Upper lobe of right lung (tissue), 1 donor: ENCODE results near the gene TLN1. TPM values are rescaled to one million over a fixed set of nuclear protein-coding genes. Genes with fewer than 3 reads are reported as not detected.

Experiments
- ATAC-seq: fragments of 200-7000 bp; cut with Tn5 transposase; one replicate; pipeline ENCODE4 v1.9.1; 2020; ENCODE audit warnings: mild to moderate bottlenecking, moderate library complexity
- DNase-seq: peaks from one replicate; pipeline ENCODE4 v3.0.0-alpha.2; 2020
- H3K27ac ChIP-seq: fragments of 200-600 bp; one replicate; pipeline ENCODE4 v1.8.0; 2022
- H3K27me3 ChIP-seq: fragments of 200-600 bp; one replicate; pipeline ENCODE4 v1.8.0; 2022; ENCODE audit warnings: mild to moderate bottlenecking
- H3K36me3 ChIP-seq: fragments of 200-600 bp; one replicate; pipeline ENCODE4 v1.8.0; 2022
- H3K4me1 ChIP-seq: fragments of 200-600 bp; one replicate; pipeline ENCODE4 v1.8.0; 2022
- H3K4me3 ChIP-seq: fragments of 200-600 bp; one replicate; pipeline ENCODE4 v1.8.0; 2022; ENCODE audit warnings: mild to moderate bottlenecking
- H3K9me3 ChIP-seq: fragments of 200-600 bp; one replicate; pipeline ENCODE4 v1.8.0; 2022
- CTCF ChIP-seq: fragments of 200-600 bp; IDR thresholded peaks from one replicate; pipeline ENCODE4 v1.8.0; 2022; ENCODE audit warnings: antibody characterized with exemption
- intact Hi-C: fragments of 100-400 bp; cut with DNase I; formaldehyde crosslinking; loops from one replicate; pipeline ENCODE4 v1.11.0; 2022
- total RNA-seq: library from RNA; stranded (reverse); fragmentation: NEBNext Ultra II Directional; extraction: Animal tissue kit (Norgen Biotek cat#: 25700); gene quantifications from one replicate; pipeline ENCODE4 v1.2.1, GENCODE V29; 2021
- donor health status: DM: no; HTN: yes; CAD: no; lungs with severe emphysema.

The TLN1 gene
- total RNA-seq, 1 donor from 2014 or later: 439 TPM

GRCh38 chr9:35738924-35739323, 6.9 kb upstream of the TLN1 start:
- Histone ChIP-seq H3K36me3 (peaks cover 100% of the 10 kb centered on the region), H3K27ac (no peak overlapping the region), H3K9me3 (no peaks in the 10 kb centered on the region), H3K4me1 (peaks cover 2% of the 10 kb centered on the region), H3K4me3 (no peak overlapping the region), H3K27me3 (no peaks in the 10 kb centered on the region)
- no peak for TF ChIP-seq CTCF
- DNase-seq (no peak), ATAC-seq (no peak)
- intact Hi-C loops: no loop called here

GRCh38 chr9:35738186-35738585, 6.2 kb upstream of the TLN1 start:
- DNase-seq: no peak
- Histone ChIP-seq H3K27ac (no peak overlapping the region), H3K4me1 (peaks cover 10% of the 10 kb centered on the region), H3K4me3 (no peak overlapping the region), H3K36me3 (peaks cover 93% of the 10 kb centered on the region), H3K9me3 (no peaks in the 10 kb centered on the region), H3K27me3 (no peaks in the 10 kb centered on the region)
- intact Hi-C loops: no loop called here
- no peak for TF ChIP-seq CTCF
- ATAC-seq: no peak

GRCh38 chr9:35737143-35737542, 5.1 kb upstream of the TLN1 start:
- no peak for TF ChIP-seq CTCF
- Histone ChIP-seq H3K27ac (no peak overlapping the region), H3K27me3 (no peaks in the 10 kb centered on the region), H3K36me3 (peaks cover 82% of the 10 kb centered on the region), H3K9me3 (no peaks in the 10 kb centered on the region), H3K4me3 (no peak overlapping the region), H3K4me1 (peaks cover 12% of the 10 kb centered on the region)
- ATAC-seq (no peak), DNase-seq (no peak)
- intact Hi-C loops: no loop called here

- H3K27ac ChIP-seq: no peak overlapping the region
- DNase-seq (no peak), ATAC-seq (peak; percentile 27)
- peak; percentile 82 for TF ChIP-seq CTCF
- H3K9me3 ChIP-seq: no peaks in the 10 kb centered on the region
- peaks cover 13% of the 10 kb centered on the region for H3K4me1 ChIP-seq
- H3K36me3 ChIP-seq: peaks cover 73% of the 10 kb centered on the region
- H3K27me3 ChIP-seq: no peaks in the 10 kb centered on the region
- intact Hi-C loops: no loop called here
- no peak overlapping the region for H3K4me3 ChIP-seq
These were observed 4.2 kb upstream of the TLN1 start for GRCh38 chr9:35736201-35736633.

- ATAC-seq (no peak), DNase-seq (no peak)
- peaks cover 34% of the 10 kb centered on the region for H3K4me1 ChIP-seq
- peak overlapping the region; percentile 64 for H3K4me3 ChIP-seq
- peak overlapping the region; percentile 96 for H3K27ac ChIP-seq
- H3K36me3 ChIP-seq: peaks cover 52% of the 10 kb centered on the region
- intact Hi-C loops: no loop called here
- no peaks in the 10 kb centered on the region for H3K27me3 ChIP-seq
- no peak for TF ChIP-seq CTCF
- no peaks in the 10 kb centered on the region for H3K9me3 ChIP-seq
These were observed 2.1 kb upstream of the TLN1 start for GRCh38 chr9:35734096-35734495.
